HG03565 (cell line): ENCODE data around the gene AADACL4.

ENCODE experiments used
- ATAC-seq: cut with Tn5 transposase; IDR thresholded peaks from one replicate; pipeline ENCODE4 v1.9.1; 2021; ENCODE audit warnings: mild to moderate bottlenecking, moderate library complexity; ENCODE audit not compliant: unreplicated experiment

The AADACL4 gene

GRCh38 chr1:12643785-12644184 is at the start of gene AADACL4:
Gene AADACL4 (plus strand): TSS chr1:12644085. CDS start chr1:12644547, 462 bp downstream.
- ATAC-seq: no peak

DNA sequence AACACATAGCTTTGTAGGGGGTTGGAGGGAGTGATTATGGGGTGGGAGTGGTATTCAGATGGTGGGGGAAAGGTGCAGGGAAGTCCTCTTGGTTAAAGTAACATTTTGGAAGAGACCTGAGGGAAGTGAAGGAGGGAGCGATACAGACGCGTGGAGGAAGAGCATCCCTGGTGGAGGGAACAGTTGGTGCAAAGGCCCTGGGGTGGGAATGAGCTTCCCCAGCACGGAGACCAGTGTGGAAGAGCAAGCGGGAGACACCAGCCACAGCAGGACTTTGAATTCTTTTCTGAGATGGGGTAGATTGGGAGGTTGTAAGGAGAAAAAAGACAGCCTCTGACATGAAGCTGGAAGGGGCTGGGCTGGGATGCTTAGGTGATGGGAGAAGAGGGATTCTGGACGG is 49.4 kb upstream of the AADACL4 start:
- no peak for ATAC-seq

- ATAC-seq: no peak
Observed at GRCh38 chr1:12594966-12595756, 48.7 kb upstream of the AADACL4 start.

- no peak for ATAC-seq
Observed at GRCh38 chr1:12595757-12596006, 48.2 kb upstream of the AADACL4 start.

GRCh38 chr1:12596007-12596821 is 47.7 kb upstream of the AADACL4 start:
- no peak for ATAC-seq

DNA sequence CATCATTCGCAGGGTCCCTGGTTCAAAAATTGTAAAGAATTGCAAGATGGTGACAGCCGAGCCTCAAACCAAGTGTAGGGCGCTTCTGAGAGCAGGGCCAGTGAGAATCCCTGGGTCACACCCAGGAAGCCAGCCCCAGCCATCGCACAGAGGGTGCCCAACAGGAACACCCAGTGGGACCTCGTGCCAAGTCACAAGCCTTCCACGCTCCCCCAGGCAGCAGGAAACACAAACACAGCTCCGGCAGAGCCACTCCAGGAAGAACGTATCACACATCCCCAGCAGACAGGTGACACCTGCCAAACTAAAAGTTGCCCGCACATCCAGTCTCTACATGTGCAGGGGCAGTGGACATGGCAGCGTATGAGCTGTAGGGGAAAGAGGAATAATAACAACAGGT is 46.1 kb upstream of the AADACL4 start:
- no peak for ATAC-seq

DNA sequence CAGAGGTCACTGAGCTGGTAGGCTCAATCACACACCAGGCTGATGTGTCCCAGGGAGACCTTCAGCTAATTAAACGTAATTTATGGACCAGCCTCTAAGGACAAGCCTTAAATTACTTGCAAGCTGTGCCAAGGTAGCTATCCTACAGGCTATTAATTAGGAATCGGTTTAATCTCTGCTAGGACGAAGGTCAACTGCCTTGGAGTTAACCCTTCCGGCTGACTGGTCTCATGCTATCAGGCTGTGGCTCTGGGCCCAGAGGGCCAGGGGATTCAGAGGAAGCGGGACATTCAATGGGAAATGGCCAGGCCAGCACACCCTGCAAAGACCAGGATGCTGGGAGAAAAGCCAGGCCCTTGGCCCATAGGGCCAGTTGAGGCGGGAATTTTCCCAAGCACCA is 44.9 kb upstream of the AADACL4 start:
- ATAC-seq: no peak

- ATAC-seq: no peak
Observed at GRCh38 chr1:12599657-12600056, 44.2 kb upstream of the AADACL4 start.

GRCh38 chr1:12600335-12600734 is 43.5 kb upstream of the AADACL4 start:
- no peak for ATAC-seq

- no peak for ATAC-seq
Observed at GRCh38 chr1:12600880-12601633, 42.8 kb upstream of the AADACL4 start.

- ATAC-seq: no peak
Observed at GRCh38 chr1:12601700-12602658, 41.9 kb upstream of the AADACL4 start.

DNA sequence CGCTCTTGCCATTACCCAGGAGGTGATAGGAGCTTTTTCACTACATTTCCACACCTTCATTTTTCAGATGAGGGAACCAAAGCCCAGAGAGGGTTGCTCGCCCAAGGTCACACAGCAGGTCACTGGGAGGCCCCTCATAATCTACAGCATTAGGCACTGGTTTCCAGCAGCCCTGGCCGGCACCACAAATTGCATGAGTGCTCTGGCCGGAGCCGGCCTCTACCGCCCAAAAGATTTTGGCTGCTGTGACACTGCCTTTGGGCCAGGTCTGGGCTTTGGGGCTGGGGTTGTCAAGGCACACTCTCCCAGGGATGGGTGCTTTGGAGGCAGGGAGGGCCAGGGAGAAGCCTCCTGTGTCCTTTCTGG is 41.2 kb upstream of the AADACL4 start:
- ATAC-seq: no peak

GRCh38 chr1:12603224-12603623 is 40.7 kb upstream of the AADACL4 start:
- no peak for ATAC-seq

DNA sequence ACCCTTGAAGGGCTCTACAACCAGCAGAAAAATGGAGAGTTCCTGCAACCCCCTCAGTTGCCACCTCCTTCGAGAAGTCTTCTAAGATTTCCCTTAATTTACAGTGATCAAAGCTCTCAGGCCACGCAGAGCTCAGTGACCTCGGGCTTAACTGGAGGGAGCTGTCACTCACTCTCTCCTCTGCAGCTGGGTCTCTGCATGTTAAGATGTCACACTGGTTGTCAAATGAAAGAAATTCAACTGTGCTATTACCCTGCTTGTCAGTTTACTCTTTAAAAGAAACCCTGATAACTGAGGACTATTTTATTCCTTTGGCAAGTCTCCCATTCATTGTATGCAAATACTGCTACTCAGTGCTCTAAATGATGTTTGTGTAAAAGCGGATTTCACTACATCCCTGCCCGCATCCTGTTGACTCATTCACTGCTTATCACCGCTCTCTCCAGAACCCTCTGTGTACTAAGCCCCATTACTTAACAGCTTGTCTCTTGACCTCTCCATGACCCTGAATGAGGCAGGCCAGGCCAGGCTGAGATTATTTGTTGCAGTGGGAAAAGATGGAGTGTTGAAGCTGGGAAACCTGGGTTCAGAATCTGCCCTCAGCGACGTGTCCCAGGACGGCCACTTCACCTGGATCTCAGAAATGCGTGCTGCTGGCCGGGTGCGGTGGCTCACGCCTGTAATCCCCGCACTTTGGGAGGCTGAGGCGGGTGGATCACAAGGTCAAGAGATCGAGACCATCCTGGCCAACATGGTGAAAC is 39.6 kb upstream of the AADACL4 start:
- peak; percentile 55 for ATAC-seq

DNA sequence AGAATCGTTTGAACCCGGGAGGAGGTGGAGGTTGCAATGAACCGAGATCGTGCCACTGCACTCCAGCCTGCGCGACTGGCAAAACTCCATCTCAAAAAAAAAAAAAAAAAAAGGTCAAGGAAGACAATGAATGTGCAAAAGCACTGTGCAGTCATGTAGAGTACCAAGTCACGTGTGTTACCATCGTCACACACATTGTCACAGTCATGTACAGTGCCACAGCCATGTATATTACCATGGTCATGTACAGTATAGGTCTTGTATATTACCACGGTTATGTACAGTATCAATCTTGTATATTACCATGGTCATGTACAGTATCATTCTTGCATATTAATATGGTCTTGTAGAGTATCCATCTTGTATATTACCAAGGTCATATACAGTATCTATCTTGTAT is 38.9 kb upstream of the AADACL4 start:
- ATAC-seq: no peak

DNA sequence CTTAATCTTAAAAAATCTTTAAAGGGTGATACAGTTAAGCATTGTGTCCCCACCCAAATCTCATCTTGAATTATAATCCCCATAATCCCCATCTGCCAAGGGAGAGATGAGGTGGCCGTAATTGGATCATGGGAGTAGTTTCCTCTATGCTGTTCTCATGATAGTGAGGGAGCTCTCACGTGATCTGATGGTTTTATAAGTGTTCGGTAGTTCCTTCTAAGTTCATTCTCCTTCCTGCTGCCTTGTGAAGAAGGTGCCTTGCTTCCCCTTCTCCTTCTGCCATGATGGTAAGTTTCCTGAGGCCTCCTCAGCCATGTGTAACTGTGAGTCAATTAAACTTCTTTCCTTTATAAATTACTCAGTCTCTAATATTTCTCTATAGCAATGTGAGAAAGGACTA is 36.6 kb upstream of the AADACL4 start:
- no peak for ATAC-seq

DNA sequence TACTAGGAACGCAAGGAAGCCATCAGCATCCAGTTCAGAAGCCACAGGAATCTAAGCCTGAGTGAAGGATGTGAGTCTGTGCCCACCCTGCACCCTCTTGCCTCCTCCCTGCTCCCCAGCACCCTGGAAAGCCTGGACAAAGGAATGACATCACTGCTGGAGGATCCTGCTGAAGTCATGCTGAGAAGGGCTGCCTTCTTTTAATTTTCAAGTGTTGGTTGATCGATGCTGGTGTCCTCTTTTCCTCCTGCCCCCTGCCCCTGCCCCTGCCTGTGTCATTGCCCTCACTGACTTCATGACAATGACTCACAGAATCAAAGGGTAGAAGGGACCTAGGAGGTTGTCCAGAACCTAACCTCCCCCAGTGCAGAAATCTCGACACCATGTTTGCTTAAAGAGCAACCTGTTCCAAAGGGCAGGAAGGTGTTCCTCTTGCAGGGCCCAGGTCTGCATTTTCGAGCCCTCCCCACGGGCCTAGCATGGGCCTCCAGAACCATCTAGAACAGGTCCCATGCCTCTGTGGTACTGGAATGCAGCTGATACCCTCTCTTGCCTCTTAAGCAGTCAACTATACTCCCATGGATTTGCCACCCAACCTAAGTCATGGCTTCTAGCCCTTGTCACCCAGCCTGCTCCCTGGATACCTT is 35.5 kb upstream of the AADACL4 start:
- ATAC-seq: no peak

- ATAC-seq: no peak
Observed at GRCh38 chr1:12609469-12610003, 34.3 kb upstream of the AADACL4 start.

GRCh38 chr1:12610305-12610935 is 33.5 kb upstream of the AADACL4 start:
- ATAC-seq: no peak
